HL-60 (cell line): ENCODE data around the gene VPS13A.

Experiments
- POLR2AphosphoS5 ChIP-seq: IDR thresholded peaks from 2 replicates; pipeline ENCODE4 v1.6.1; 2012; ENCODE audit warnings: low read depth
- TF ChIP-seq, protein P1 (sequence below): IDR thresholded peaks from one replicate; pipeline ENCODE4 v1.5.1; 2011; ENCODE audit warnings: low read length, control low read depth, inconsistent platforms; ENCODE audit not compliant: insufficient read depth
- TF ChIP-seq, protein P2 (sequence below): IDR thresholded peaks from 2 replicates; pipeline ENCODE4 v1.6.1; 2012; ENCODE audit warnings: low read depth; ENCODE audit not compliant: insufficient replicate concordance

GRCh38 chr9:77447646-77448045 lies 270.3 kb downstream of the VPS13A start:
- TF ChIP-seq, protein P1, sequence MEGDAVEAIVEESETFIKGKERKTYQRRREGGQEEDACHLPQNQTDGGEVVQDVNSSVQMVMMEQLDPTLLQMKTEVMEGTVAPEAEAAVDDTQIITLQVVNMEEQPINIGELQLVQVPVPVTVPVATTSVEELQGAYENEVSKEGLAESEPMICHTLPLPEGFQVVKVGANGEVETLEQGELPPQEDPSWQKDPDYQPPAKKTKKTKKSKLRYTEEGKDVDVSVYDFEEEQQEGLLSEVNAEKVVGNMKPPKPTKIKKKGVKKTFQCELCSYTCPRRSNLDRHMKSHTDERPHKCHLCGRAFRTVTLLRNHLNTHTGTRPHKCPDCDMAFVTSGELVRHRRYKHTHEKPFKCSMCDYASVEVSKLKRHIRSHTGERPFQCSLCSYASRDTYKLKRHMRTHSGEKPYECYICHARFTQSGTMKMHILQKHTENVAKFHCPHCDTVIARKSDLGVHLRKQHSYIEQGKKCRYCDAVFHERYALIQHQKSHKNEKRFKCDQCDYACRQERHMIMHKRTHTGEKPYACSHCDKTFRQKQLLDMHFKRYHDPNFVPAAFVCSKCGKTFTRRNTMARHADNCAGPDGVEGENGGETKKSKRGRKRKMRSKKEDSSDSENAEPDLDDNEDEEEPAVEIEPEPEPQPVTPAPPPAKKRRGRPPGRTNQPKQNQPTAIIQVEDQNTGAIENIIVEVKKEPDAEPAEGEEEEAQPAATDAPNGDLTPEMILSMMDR: no peak
- no peak for TF ChIP-seq POLR2AphosphoS5
- TF ChIP-seq, protein P2, sequence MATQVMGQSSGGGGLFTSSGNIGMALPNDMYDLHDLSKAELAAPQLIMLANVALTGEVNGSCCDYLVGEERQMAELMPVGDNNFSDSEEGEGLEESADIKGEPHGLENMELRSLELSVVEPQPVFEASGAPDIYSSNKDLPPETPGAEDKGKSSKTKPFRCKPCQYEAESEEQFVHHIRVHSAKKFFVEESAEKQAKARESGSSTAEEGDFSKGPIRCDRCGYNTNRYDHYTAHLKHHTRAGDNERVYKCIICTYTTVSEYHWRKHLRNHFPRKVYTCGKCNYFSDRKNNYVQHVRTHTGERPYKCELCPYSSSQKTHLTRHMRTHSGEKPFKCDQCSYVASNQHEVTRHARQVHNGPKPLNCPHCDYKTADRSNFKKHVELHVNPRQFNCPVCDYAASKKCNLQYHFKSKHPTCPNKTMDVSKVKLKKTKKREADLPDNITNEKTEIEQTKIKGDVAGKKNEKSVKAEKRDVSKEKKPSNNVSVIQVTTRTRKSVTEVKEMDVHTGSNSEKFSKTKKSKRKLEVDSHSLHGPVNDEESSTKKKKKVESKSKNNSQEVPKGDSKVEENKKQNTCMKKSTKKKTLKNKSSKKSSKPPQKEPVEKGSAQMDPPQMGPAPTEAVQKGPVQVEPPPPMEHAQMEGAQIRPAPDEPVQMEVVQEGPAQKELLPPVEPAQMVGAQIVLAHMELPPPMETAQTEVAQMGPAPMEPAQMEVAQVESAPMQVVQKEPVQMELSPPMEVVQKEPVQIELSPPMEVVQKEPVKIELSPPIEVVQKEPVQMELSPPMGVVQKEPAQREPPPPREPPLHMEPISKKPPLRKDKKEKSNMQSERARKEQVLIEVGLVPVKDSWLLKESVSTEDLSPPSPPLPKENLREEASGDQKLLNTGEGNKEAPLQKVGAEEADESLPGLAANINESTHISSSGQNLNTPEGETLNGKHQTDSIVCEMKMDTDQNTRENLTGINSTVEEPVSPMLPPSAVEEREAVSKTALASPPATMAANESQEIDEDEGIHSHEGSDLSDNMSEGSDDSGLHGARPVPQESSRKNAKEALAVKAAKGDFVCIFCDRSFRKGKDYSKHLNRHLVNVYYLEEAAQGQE: no peak
